ENCODE data around the gene UGT1A10.
"Not testable (repeated sequence)": the region's sequence is repeated elsewhere in the genome, so short reads cannot be mapped to it uniquely, and the experiment has no call there.

The UGT1A10 gene

DNA sequence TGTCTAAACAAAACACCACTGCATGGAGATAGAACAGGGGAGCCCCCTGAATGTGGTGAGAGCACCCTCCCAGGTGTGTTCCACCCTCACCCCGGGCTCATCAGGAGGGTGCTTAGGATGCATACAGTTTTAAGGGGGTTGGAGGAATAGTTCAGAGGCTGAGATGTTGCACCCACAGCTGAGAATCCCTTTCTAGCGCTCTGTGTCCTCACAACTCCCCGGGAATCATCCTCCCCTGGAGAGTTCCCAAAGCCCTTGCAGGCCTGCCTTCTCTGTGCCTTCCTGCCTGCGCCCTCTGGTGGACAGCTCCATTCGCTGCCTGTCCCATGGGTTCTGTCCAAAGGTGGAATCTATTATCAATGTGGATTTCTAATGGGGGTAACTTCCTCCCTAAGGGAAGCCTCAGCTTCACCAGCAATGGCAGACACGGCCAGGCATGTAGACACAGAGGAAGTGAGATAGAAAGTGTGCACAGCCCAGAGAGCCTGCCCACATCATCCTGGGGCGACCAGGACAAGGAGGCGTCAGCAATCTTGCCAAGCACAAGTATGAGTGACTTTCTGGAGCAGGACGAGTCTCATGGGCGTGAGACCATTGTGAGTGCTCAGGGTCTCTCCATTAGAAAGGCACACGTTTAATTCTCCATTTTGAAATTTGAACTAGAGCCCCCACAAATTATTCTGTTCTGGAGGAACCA lies 75.2 kb downstream of the UGT1A10 start:
- no peaks in the 10 kb centered on the region for H3K4me1 Mint-ChIP-seq (ENCODE audit: low read depth)
- no peak overlapping the region for H3K4me3 Mint-ChIP-seq
- no peak overlapping the region for H3K27ac Mint-ChIP-seq
- H3K36me3 Mint-ChIP-seq (ENCODE audit: low read depth), result no peaks in the 10 kb centered on the region
- intact Hi-C loops (cut with micrococcal nuclease), result no loop called here
- H3K27me3 Mint-ChIP-seq, result peaks cover 5% of the 10 kb centered on the region
- no peaks in the 10 kb centered on the region for H3K9me3 Mint-ChIP-seq

DNA sequence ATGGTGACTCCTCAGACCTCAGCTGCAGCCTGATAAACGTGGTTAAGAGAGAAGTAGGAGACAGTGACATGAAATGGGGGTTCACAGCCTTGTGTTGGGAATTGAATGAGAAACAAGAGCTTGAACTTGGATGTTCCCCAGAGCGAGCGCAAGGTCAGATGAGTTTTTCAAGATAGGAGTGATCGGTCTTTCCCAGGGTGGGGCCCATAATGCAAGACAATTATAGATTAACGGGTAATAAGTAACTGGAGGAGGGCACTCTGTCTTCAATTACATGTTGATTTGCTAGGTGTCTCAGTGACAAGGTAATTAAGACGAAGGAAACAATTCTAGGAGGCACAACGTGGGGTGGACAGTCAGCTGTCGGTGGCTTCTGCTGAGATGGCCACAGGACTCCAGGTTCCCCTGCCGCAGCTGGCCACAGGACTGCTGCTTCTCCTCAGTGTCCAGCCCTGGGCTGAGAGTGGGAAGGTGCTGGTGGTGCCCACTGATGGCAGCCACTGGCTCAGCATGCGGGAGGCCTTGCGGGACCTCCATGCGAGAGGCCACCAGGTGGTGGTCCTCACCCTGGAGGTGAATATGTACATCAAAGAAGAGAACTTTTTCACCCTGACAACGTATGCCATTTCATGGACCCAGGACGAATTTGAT lies 76.5 kb downstream of the UGT1A10 start, which contains the start of gene UGT1A5:
TSS of gene UGT1A5 (plus strand) at position 297 of the 651 bp plus-strand sequence. CDS start at position 382, 85 bp downstream.
- H3K27ac Mint-ChIP-seq, result no peak within 1 kb of the TSS
- H3K4me3 Mint-ChIP-seq, result no peak within 1 kb of the TSS
- peaks cover 4% of the 10 kb centered on the region for H3K27me3 Mint-ChIP-seq
- H3K36me3 Mint-ChIP-seq (ENCODE audit: low read depth), result no peaks in the 10 kb centered on the region
- intact Hi-C loops (cut with micrococcal nuclease), result no loop called here
- no peaks in the 10 kb centered on the region for H3K9me3 Mint-ChIP-seq
- H3K4me1 Mint-ChIP-seq (ENCODE audit: low read depth), result no peaks in the 10 kb centered on the region

DNA sequence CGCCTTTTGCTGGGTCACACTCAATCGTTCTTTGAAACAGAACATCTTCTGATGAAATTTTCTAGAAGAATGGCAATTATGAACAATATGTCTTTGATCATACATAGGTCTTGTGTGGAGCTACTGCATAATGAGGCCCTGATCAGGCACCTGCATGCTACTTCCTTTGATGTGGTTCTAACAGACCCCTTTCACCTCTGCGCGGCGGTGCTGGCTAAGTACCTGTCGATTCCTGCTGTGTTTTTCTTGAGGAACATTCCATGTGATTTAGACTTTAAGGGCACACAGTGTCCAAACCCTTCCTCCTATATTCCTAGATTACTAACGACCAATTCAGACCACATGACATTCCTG lies 77.0 kb downstream of the UGT1A10 start:
- Mint-ChIP-seq H3K27ac (no peak overlapping the region), H3K4me1 (ENCODE audit: low read depth) (no peaks in the 10 kb centered on the region), H3K9me3 (no peaks in the 10 kb centered on the region), H3K4me3 (no peak overlapping the region), H3K27me3 (peaks cover 4% of the 10 kb centered on the region), H3K36me3 (ENCODE audit: low read depth) (no peaks in the 10 kb centered on the region)
- intact Hi-C loops (cut with micrococcal nuclease), result no loop called here

DNA sequence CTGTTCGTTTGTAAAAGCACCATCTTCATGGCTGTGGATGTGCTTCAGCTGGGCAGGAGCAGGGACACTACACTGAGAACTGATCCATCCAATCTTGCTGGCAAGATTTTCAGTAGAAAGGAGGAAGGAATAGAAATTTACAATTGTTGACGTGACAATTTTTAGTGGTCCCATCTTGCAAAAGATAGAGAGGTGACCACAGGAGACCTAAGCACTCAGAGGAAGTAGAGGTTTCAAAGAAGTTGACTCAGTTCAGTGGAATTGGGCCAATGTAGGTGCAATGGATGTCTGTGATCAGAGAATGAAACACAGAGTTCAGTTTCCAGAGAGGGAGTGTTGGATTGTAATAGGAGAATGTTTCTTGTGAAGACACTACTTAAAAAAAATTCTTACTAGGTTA lies 77.9 kb downstream of the UGT1A10 start:
- intact Hi-C loops (cut with micrococcal nuclease), result no loop called here
- no peaks in the 10 kb centered on the region for H3K4me1 Mint-ChIP-seq (ENCODE audit: low read depth)
- H3K9me3 Mint-ChIP-seq, result no peaks in the 10 kb centered on the region
- H3K36me3 Mint-ChIP-seq (ENCODE audit: low read depth), result no peaks in the 10 kb centered on the region
- H3K27me3 Mint-ChIP-seq, result peaks cover 5% of the 10 kb centered on the region
- H3K27ac Mint-ChIP-seq, result no peak overlapping the region
- no peak overlapping the region for H3K4me3 Mint-ChIP-seq

DNA sequence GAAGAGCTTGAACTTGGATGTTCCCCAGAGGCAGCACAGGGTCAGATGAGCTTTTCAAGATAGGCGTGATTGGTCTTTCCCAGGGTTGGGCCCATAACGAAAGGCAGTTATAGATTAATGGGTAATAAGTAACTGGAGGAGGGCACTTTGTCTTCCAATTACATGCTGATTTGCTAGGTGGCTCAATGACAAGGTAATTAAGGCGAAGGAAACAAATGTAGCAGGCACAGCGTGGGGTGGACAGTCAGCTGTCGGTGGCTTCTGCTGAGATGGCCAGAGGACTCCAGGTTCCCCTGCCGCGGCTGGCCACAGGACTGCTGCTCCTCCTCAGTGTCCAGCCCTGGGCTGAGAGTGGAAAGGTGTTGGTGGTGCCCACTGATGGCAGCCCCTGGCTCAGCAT lies 82.3 kb downstream of the UGT1A10 start, which contains the start of gene UGT1A4:
TSS of gene UGT1A4 (plus strand) at position 185 of the 400 bp plus-strand sequence. CDS start at position 270, 85 bp downstream.
- no peaks in the 10 kb centered on the region for H3K36me3 Mint-ChIP-seq (ENCODE audit: low read depth)
- no peaks in the 10 kb centered on the region for H3K4me1 Mint-ChIP-seq (ENCODE audit: low read depth)
- H3K9me3 Mint-ChIP-seq, result no peaks in the 10 kb centered on the region
- no peak within 1 kb of the TSS for H3K4me3 Mint-ChIP-seq
- no peak within 1 kb of the TSS for H3K27ac Mint-ChIP-seq
- peaks cover 5% of the 10 kb centered on the region for H3K27me3 Mint-ChIP-seq
- intact Hi-C loops (cut with micrococcal nuclease), result no loop called here

DNA sequence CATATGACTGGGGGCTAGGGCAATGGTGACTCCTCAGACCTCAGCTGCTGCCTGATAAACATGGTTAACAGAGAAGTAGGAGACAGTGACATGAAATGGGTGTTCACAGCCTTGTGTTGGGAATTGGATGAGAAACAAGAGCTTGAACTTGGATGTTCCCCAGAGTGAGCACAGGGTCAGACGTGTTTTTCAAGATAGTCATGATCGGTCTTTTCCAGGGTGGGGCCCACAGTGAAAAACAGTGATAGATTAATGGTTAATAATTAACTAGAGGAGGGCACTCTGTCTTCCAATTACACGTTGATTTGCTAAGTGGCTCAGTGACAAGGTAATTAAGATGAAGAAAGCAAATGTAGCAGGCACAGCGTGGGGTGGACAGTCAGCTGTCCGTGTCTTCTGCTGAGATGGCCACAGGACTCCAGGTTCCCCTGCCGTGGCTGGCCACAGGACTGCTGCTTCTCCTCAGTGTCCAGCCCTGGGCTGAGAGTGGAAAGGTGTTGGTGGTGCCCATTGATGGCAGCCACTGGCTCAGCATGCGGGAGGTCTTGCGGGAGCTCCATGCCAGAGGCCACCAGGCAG lies 92.6 kb downstream of the UGT1A10 start, which contains the start of gene UGT1A3:
TSS of gene UGT1A3 (plus strand) at position 320 of the 579 bp plus-strand sequence. CDS start at position 405, 85 bp downstream.
- Mint-ChIP-seq H3K27ac (no peak within 1 kb of the TSS), H3K27me3 (peaks cover 3% of the 10 kb centered on the region), H3K4me1 (ENCODE audit: low read depth) (no peaks in the 10 kb centered on the region), H3K9me3 (no peaks in the 10 kb centered on the region), H3K36me3 (ENCODE audit: low read depth) (no peaks in the 10 kb centered on the region), H3K4me3 (no peak within 1 kb of the TSS)
- intact Hi-C loops (cut with micrococcal nuclease), result no loop called here

DNA sequence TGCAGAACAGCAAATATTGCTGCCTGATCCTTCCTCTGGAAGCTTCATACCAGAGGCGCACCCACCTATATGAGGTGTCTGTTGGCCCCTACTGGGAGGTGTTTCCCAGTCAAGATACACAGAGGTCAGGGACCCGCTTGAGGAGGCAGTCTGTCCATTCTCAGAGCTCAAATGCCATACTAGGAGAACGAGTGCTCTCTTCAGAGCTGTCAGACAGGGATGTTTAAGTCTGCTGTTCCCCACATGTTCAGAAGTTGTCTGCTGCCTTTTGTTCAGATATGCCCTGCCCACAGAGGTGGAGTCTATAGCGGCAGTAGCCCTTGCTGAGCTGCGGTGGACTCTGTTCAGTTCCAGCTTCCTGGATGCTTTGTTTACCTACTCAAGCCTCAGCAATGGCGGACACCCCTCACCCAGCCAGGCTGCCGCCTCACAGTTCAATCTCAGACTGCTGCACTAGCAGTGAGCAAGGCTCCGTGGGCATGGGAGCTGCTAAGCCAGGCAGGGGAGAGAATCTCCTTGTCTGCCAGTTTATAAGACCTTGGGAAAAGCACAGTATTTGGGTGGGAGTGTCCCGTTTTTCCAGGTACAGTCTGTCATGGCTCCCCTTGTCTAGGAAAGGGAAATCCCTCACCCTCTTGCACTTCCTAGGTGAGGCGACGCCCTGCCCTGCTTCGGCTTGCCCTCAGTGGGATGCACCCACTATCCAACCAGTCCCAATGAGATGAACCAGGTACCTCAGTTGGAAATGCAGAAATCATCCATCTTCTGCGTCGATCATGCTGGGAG lies 100.8 kb downstream of the UGT1A10 start:
- H3K27ac Mint-ChIP-seq; H3K9me3 Mint-ChIP-seq; H3K4me3 Mint-ChIP-seq; H3K4me1 Mint-ChIP-seq (ENCODE audit: low read depth); H3K36me3 Mint-ChIP-seq (ENCODE audit: low read depth); intact Hi-C loops (cut with micrococcal nuclease); H3K27me3 Mint-ChIP-seq: not testable (repeated sequence)

DNA sequence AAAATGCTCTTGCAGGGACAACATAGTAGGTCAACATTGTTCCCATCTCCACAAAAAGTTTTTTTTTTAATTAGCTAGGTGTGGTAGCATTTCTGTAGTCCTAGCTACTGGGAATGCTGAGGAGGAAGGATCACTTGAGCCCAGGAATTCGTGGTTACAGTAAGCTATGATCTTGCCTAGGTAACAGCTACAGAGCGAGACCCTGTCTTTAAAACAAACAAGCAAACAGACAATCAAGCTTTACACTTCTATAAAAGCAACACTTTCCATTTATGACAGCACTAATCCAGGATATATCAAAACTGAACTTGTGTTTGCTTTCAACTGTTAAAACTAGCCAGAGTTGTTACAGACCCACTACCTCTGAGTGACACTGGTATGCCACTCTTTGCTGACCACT lies 104.6 kb downstream of the UGT1A10 start:
- Mint-ChIP-seq H3K4me1 (ENCODE audit: low read depth) (no peaks in the 10 kb centered on the region), H3K4me3 (no peak overlapping the region), H3K27me3 (peaks cover 2% of the 10 kb centered on the region), H3K27ac (no peak overlapping the region), H3K36me3 (ENCODE audit: low read depth) (no peaks in the 10 kb centered on the region), H3K9me3 (no peaks in the 10 kb centered on the region)
- intact Hi-C loops (cut with micrococcal nuclease), result no loop called here

DNA sequence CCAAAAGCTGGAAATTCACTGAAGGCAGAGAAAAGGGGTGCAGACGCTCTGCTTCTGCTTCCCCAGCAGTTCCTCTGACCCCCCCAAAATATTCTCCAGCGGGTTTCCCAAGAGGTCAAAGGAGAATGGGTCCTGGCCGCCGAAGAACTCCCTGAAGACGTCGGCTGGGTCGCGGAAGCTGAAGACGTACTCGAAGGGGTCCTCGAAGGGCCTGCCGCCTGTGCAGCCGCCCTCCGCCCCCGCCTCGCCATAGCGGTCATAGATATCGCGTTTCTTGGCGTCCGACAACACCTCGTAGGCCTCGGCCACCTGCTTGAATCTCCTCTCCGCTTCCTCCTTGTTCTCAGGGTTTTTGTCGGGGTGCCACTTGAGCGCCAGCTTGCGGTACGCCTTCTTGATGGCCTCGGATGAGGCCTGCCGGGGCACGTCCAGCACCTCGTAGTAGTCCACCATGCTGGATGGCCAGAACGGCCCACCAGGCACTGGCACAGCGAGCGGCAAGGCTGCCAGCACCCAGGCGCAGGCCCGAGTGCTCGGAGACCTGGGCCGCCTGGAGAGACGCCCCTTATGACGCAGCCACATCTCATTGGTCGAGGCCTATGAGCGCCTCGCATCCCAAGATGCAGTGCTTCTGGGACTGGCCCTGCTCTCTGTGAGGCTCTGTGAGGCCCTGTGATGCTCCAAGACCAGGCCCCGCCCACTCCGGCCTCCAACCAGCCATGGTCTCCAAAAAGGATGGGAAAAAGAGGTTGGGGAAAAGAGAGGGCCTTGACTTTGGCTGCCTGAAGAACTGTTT lies 107.4 kb downstream of the UGT1A10 start:
- no peak overlapping the region for H3K4me3 Mint-ChIP-seq
- H3K9me3 Mint-ChIP-seq, result no peaks in the 10 kb centered on the region
- intact Hi-C loops (cut with micrococcal nuclease), result no loop called here
- no peaks in the 10 kb centered on the region for H3K4me1 Mint-ChIP-seq (ENCODE audit: low read depth)
- no peak overlapping the region for H3K27ac Mint-ChIP-seq
- H3K27me3 Mint-ChIP-seq, result peaks cover 6% of the 10 kb centered on the region
- no peaks in the 10 kb centered on the region for H3K36me3 Mint-ChIP-seq (ENCODE audit: low read depth)

DNA sequence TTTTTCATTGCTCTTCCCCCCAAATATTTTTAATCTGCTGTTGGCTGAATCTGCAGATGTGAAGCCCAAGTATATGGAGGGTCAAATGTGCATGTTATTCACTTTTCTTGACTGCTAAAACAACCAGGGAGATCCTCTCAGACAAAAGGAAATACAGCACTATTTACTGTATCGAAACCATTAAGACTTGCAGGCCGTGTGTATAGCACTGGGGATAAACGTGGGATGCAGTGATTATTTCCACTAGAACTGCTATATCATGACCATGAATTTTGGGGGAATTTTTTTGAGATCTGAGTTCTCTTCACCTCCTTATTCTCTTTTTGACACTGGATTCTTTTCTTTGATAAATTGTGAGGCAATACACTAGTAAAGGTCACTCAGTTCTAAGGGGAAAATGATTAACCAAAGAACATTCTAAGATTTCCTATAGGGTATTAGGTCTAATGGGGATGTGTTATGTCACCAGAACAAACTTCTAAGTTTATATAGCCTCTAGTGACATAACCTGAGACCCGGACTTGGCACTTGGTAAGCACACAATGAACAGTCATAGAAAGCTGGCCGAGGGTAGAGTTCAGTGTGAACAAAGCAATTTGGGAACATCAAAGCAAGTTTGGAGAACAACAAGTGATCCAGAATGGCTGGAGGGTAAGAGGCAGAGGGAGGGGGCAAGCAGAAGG lies 109.0 kb downstream of the UGT1A10 start:
- H3K27ac Mint-ChIP-seq, result no peak overlapping the region
- peaks cover 10% of the 10 kb centered on the region for H3K9me3 Mint-ChIP-seq
- H3K27me3 Mint-ChIP-seq, result peaks cover 6% of the 10 kb centered on the region
- H3K4me3 Mint-ChIP-seq, result no peak overlapping the region
- H3K36me3 Mint-ChIP-seq (ENCODE audit: low read depth), result no peaks in the 10 kb centered on the region
- H3K4me1 Mint-ChIP-seq (ENCODE audit: low read depth), result no peaks in the 10 kb centered on the region
- intact Hi-C loops (cut with micrococcal nuclease), result no loop called here

DNA sequence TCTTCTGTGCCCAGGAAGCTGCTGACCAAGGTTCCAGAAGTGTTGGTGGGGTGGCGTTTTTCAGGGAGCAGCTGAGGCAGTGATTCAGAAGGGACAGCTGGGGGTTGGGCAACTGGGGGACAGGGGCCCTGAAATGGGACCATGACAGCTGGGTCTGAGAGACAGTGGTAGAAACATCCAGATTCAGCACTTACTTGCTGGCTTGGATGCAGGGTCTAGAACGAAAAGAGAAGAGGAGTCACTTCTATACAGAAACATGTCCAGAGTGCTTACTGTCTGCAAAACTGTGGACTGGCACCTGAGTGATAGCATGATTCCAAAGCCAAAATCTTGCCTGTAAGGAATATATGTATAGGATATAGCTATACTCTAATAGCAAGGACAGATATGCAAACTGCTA lies 109.6 kb downstream of the UGT1A10 start:
- H3K27ac Mint-ChIP-seq; H3K27me3 Mint-ChIP-seq; intact Hi-C loops (cut with micrococcal nuclease); H3K4me3 Mint-ChIP-seq; H3K36me3 Mint-ChIP-seq (ENCODE audit: low read depth); H3K4me1 Mint-ChIP-seq (ENCODE audit: low read depth): not testable (repeated sequence)
- peaks cover 16% of the 10 kb centered on the region for H3K9me3 Mint-ChIP-seq

DNA sequence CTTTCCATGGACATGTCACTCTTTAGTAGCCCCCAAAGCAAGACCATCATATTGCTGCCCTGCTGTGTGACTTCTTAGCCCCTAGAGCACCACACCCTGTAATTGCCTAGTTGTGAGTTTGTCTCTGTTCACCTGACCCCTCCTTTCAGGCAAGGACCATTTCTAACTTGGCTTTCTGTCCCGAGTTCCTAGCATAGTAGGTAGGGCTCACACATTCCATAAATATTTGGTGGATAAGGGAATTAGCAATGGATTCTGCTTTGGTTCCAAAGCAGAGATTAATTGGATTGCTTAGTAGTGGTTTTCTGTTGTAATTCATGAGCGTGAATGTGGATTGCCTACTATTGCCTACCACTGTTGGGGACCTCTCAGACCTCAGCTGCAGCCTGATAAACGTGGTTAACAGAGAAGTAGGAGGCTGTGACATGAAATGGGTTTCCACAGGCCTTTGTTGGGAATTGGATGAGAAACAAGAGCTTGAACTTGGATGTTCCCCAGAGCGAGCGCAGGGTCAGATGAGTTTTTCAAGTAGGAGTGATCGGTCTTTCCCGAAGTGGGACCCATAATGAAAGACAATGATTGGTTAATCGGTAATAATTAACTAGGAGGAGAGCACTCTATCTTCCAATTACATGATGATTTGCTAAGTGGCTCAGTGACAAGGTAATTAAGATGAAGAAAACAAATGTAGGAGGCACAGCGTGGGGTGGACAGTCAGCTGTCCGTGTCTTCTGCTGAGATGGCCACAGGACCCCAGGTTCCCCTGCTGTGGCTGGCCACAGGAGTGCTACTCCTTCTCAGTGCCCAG lies 110.4 kb downstream of the UGT1A10 start:
- Mint-ChIP-seq H3K4me3 (no peak overlapping the region), H3K9me3 (peaks cover 24% of the 10 kb centered on the region), H3K36me3 (ENCODE audit: low read depth) (no peaks in the 10 kb centered on the region), H3K27ac (no peak overlapping the region), H3K27me3 (peaks cover 6% of the 10 kb centered on the region), H3K4me1 (ENCODE audit: low read depth) (no peaks in the 10 kb centered on the region)
- intact Hi-C loops (cut with micrococcal nuclease), result no loop called here

All from dendritic cell treated with granulocyte-macrophage colony-stimulating factor and Interleukin-4, amounts not matched to agents 40 ng/mL and 50 ng/mL, for 4 days (primary cell).